Fibroblast of the aortic adventitia (primary cell): ENCODE results near the gene IQSEC3. TPM values are rescaled to one million over a fixed set of nuclear protein-coding genes. Genes with fewer than 3 reads are reported as not detected.

Source experiments
- DNase-seq: peaks from one replicate; pipeline ENCODE4 v3.0.0-alpha.2; 2010; ENCODE audit warnings: low read depth
- H3K4me3 ChIP-seq: 2 replicates; pipeline ENCODE4 v1.5.1; 2011; ENCODE audit warnings: low read depth, mild to moderate bottlenecking, control low read depth, low read length, moderate library complexity
- CTCF ChIP-seq: IDR thresholded peaks from 2 replicates; pipeline ENCODE4 v1.5.1; 2011; ENCODE audit warnings: mild to moderate bottlenecking, low read length, control low read depth, inconsistent platforms; ENCODE audit not compliant: insufficient read depth
- total RNA-seq: library from RNA; depleted of rRNA; stranded (reverse); fragments of >200 nt; gene quantifications from 2 replicates; pipeline ENCODE4 v1.2.3, GENCODE V29; 2012; ENCODE audit warnings: low replicate concordance

The IQSEC3 gene
- total RNA-seq, 1 donor, result not detected

GRCh38 chr12:144650-145284 lies 78.2 kb downstream of the IQSEC3 start:
- no peak for TF ChIP-seq CTCF
- H3K4me3 ChIP-seq, result no peak overlapping the region
- no peak for DNase-seq

DNA sequence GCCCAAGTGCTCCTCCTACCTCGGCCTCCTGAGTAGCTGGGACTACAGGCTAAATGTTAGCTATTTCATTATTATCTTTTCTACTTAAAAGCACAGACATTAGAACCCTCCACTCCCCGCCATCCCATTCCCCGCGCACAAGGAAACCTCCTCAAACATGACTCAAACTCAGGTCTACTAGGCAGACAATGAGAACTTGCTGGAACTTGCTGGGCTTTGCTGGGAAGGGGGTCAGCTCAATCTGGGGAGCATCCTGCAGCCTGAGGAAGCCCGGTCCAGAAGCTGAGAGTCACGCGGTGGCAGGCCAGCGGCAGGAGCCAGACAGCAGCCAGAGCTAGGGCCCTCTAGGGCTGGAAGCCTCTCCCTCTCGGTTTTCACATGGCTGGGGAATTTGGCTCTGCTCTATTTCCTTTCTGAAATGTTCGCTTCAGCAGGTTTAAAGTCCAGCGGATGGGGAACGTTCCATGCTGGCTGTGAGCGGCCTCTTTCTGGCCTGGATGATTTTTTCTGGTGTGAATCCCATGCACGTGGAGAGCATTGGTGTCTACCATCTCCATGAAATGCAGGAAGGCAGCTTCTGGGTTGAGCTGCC lies 78.9 kb downstream of the IQSEC3 start:
- H3K4me3 ChIP-seq, result no peak overlapping the region
- TF ChIP-seq CTCF, result no peak
- DNase-seq, result peak; percentile 1

DNA sequence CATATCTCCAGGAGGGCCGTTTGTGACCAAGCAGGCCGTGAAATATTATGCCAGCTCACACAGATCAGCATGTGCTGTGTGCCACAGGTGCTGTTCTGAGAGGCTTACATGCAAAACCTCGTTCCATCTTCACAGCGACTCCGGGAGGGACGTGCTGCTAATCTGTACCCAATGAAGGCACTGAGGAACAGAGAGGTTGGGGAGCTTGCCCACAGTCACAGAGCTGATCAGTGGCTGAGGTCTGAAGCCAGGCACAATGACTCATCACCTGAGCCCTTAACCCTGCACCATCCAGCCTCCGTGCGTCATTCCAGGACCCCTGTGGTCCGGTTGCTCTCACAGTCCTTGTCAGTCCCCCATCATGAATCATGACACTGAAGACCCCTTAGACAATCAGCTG lies 80.7 kb downstream of the IQSEC3 start:
- H3K4me3 ChIP-seq, result no peak overlapping the region
- no peak for TF ChIP-seq CTCF
- no peak for DNase-seq

GRCh38 chr12:148676-149416 lies 82.3 kb downstream of the IQSEC3 start:
- DNase-seq, result no peak
- TF ChIP-seq CTCF, result no peak
- no peak overlapping the region for H3K4me3 ChIP-seq

DNA sequence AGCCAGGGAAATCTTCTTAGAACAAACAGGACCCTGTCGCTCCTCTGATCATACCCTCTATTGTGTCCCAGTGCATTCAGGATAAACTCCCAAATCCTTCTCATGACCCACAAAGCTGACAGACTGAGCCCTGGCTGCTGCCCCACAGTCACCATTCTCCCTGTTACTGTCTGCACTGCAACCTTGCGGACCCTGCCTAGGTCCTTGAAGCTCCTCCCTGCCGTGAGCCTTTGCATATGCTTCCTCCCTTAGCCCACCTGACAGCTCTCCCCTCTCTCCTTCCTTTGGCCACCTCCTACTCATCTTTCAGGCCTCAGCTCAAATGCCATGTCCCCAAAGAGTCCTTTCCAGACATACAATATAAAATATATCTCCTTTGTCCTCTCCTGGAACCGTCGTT lies 85.0 kb downstream of the IQSEC3 start:
- no peak overlapping the region for H3K4me3 ChIP-seq
- no peak for DNase-seq
- TF ChIP-seq CTCF, result no peak

DNA sequence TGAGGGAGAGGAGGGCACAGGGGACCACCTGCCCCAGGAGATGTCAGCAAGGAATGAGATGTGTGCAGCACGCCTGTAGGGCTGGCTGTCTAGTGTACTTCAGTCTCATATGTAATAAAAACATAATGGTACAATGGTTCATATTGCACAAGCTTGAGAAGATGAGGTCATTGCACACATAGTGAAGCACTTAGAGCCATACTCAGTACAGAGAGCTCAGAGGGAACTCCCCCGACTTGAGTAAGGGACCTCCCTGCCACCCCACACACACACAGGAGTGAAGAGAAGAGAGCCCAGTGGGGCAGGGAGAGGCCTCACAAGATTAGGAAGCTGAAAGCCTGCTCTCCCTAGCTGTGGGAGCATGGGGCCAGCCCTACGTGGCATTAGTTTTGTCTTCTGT lies 85.9 kb downstream of the IQSEC3 start:
- DNase-seq, result peak; percentile 3

More for the DNA sequence above, 85.9 kb downstream of the IQSEC3 start:
- TF ChIP-seq CTCF, result no peak
- H3K4me3 ChIP-seq, result no peak overlapping the region
